HL-60 (cell line): Measurements from ENCODE around the gene GRIFIN.
A peak's percentile ranks its signal among the peaks of the same experiment; 100 is the strongest.

Experiments used
- DNase-seq, 2 experiments: peaks; one replicate each; pipeline ENCODE4 v3.0.0-alpha.2; 2010 to 2020; ENCODE audit warnings: low read depth in 1 of 2, low spot score in 1 of 2
- H3K27ac ChIP-seq: fragments of 250-450 bp; sonication (Bioruptor Pico); replicated peaks from 2 replicates; pipeline ENCODE4 v1.5.1; 2020; ENCODE audit warnings: mild to moderate bottlenecking, moderate library complexity
- H3K27me3 ChIP-seq: fragments of 250-450 bp; sonication (Bioruptor Pico); 2 replicates; pipeline ENCODE4 v1.5.1; 2021; ENCODE audit warnings: mild to moderate bottlenecking, moderate library complexity; ENCODE audit not compliant: insufficient read depth, poor library complexity, severe bottlenecking
- H3K4me3 ChIP-seq: replicated peaks from 2 replicates; pipeline ENCODE4 v1.5.1; 2011; ENCODE audit warnings: mild to moderate bottlenecking, control low read depth, low read length; ENCODE audit not compliant: insufficient read depth
- GABPA ChIP-seq: IDR thresholded peaks from 2 replicates; pipeline ENCODE4 v1.6.1; 2012; ENCODE audit warnings: low read depth
- POLR2AphosphoS5 ChIP-seq: IDR thresholded peaks from 2 replicates; pipeline ENCODE4 v1.6.1; 2012; ENCODE audit warnings: low read depth
- SPI1 ChIP-seq: IDR thresholded peaks from 2 replicates; pipeline ENCODE4 v1.6.1; 2012; ENCODE audit warnings: low read depth, mild to moderate bottlenecking, borderline replicate concordance
- TF ChIP-seq, protein P1 (sequence below): IDR thresholded peaks from one replicate; pipeline ENCODE4 v1.5.1; 2011; ENCODE audit warnings: low read length, control low read depth, inconsistent platforms; ENCODE audit not compliant: insufficient read depth
- TF ChIP-seq, protein P2 (sequence below): IDR thresholded peaks from 2 replicates; pipeline ENCODE4 v1.6.1; 2012; ENCODE audit warnings: low read depth; ENCODE audit not compliant: insufficient replicate concordance

GRIFIN gene

DNA sequence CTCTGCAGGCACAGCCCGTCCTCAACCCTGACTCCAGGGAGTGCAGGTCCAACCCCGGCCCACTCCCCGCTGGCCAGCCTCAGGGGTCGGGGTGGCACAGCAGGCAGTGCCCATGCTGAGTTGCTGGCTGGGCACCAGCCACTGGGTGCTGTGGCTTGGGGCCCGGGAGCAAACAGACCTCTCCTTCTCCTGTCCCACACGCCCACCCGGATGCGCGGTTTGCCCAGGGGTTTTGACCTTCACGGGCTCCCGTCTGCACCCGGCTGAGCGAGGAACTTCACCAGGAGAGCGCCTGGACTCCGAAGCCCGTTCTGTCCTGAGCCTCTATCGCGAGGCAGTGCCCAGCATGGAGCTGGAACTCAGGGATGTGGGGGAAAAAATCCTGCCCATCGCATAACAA, 2.6 kb upstream of the GRIFIN start:
- Histone ChIP-seq H3K27me3 (no peaks in the 10 kb centered on the region), H3K4me3 (no peak overlapping the region), H3K27ac (no peak overlapping the region)
- DNase-seq: no peak
- TF ChIP-seq, protein P1, sequence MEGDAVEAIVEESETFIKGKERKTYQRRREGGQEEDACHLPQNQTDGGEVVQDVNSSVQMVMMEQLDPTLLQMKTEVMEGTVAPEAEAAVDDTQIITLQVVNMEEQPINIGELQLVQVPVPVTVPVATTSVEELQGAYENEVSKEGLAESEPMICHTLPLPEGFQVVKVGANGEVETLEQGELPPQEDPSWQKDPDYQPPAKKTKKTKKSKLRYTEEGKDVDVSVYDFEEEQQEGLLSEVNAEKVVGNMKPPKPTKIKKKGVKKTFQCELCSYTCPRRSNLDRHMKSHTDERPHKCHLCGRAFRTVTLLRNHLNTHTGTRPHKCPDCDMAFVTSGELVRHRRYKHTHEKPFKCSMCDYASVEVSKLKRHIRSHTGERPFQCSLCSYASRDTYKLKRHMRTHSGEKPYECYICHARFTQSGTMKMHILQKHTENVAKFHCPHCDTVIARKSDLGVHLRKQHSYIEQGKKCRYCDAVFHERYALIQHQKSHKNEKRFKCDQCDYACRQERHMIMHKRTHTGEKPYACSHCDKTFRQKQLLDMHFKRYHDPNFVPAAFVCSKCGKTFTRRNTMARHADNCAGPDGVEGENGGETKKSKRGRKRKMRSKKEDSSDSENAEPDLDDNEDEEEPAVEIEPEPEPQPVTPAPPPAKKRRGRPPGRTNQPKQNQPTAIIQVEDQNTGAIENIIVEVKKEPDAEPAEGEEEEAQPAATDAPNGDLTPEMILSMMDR: no peak
- TF ChIP-seq SPI1 (no peak), GABPA (no peak), POLR2AphosphoS5 (no peak)
- TF ChIP-seq, protein P2, sequence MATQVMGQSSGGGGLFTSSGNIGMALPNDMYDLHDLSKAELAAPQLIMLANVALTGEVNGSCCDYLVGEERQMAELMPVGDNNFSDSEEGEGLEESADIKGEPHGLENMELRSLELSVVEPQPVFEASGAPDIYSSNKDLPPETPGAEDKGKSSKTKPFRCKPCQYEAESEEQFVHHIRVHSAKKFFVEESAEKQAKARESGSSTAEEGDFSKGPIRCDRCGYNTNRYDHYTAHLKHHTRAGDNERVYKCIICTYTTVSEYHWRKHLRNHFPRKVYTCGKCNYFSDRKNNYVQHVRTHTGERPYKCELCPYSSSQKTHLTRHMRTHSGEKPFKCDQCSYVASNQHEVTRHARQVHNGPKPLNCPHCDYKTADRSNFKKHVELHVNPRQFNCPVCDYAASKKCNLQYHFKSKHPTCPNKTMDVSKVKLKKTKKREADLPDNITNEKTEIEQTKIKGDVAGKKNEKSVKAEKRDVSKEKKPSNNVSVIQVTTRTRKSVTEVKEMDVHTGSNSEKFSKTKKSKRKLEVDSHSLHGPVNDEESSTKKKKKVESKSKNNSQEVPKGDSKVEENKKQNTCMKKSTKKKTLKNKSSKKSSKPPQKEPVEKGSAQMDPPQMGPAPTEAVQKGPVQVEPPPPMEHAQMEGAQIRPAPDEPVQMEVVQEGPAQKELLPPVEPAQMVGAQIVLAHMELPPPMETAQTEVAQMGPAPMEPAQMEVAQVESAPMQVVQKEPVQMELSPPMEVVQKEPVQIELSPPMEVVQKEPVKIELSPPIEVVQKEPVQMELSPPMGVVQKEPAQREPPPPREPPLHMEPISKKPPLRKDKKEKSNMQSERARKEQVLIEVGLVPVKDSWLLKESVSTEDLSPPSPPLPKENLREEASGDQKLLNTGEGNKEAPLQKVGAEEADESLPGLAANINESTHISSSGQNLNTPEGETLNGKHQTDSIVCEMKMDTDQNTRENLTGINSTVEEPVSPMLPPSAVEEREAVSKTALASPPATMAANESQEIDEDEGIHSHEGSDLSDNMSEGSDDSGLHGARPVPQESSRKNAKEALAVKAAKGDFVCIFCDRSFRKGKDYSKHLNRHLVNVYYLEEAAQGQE: no peak

- no peak overlapping the region for H3K27ac ChIP-seq
- peak; percentile 22 to 54 for DNase-seq
- no peak overlapping the region for H3K4me3 ChIP-seq
- TF ChIP-seq GABPA: no peak
- TF ChIP-seq, protein P2: no peak
- no peak for TF ChIP-seq SPI1
- TF ChIP-seq, protein P1: no peak
- TF ChIP-seq POLR2AphosphoS5: no peak
- no peaks in the 10 kb centered on the region for H3K27me3 ChIP-seq
Measured at GRCh38 chr7:2478399-2478785, 2.2 kb upstream of the GRIFIN start.

DNA sequence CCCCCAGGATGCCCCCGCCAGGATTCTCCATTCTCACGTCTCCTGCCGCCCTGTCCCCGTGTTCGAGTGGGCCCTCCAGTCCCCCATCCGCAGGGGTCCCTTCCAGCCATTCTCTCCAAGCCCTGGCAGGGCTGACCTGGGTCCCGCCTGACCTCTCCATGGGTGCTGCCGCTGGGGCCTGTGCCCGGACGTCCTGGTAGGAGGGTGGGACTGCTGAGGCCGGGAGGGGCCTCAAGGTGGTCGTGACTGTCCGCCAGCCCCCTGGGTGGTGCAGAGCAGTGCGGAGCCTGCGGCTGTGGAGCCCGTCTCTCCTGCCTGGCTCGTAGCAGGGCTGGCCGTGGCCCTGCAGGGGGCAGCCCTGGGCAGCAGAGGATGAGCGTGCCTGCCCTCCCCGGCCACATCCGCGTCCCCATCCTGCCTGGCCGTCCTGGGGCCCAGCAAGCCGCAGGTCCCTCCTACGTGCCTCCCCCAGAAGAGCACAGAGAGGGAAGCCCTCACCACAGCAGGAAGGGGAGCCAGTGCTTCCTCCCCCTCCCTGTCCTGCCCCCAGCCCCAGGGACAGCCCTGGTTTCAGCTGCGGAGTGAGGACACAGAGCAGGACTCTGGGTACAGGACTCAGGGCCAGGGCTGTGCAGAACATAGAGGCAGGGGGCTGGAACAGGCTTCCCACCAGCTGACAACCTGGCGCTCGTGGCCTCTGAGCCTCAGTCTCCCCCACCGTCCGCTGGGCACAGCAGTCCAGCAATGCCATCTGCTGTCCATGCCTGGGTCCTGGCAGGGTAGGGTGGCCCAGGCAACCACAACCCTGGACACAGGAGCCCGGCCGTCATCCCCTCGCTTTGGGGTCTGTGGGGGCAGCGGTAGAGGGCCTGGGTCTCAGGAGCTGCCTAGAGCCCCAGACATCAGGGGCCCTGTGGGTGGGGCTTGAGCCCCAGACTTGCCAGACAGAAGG, 1.5 kb upstream of the GRIFIN start:
- peak; percentile 74 to 86 for DNase-seq
- TF ChIP-seq, protein P1: peak; percentile 56
- TF ChIP-seq, protein P2: no peak
- TF ChIP-seq POLR2AphosphoS5: peak; percentile 65
- no peak; the same call in 1 of the 2 replicates for TF ChIP-seq SPI1
- TF ChIP-seq GABPA: no peak
- H3K27me3 ChIP-seq: no peaks in the 10 kb centered on the region
- H3K27ac ChIP-seq: no peak overlapping the region
- H3K4me3 ChIP-seq: no peak overlapping the region
